DMS79 treated with DMSO at 0.1 percent for 48 hours (cell line): ENCODE data around the gene GPR160.

Source experiments
- DNase-seq: peaks from one replicate; lab custom pipeline; 2025; lab: John Stamatoyannopoulos, UW

The GPR160 gene, protein sequence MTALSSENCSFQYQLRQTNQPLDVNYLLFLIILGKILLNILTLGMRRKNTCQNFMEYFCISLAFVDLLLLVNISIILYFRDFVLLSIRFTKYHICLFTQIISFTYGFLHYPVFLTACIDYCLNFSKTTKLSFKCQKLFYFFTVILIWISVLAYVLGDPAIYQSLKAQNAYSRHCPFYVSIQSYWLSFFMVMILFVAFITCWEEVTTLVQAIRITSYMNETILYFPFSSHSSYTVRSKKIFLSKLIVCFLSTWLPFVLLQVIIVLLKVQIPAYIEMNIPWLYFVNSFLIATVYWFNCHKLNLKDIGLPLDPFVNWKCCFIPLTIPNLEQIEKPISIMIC

DNA sequence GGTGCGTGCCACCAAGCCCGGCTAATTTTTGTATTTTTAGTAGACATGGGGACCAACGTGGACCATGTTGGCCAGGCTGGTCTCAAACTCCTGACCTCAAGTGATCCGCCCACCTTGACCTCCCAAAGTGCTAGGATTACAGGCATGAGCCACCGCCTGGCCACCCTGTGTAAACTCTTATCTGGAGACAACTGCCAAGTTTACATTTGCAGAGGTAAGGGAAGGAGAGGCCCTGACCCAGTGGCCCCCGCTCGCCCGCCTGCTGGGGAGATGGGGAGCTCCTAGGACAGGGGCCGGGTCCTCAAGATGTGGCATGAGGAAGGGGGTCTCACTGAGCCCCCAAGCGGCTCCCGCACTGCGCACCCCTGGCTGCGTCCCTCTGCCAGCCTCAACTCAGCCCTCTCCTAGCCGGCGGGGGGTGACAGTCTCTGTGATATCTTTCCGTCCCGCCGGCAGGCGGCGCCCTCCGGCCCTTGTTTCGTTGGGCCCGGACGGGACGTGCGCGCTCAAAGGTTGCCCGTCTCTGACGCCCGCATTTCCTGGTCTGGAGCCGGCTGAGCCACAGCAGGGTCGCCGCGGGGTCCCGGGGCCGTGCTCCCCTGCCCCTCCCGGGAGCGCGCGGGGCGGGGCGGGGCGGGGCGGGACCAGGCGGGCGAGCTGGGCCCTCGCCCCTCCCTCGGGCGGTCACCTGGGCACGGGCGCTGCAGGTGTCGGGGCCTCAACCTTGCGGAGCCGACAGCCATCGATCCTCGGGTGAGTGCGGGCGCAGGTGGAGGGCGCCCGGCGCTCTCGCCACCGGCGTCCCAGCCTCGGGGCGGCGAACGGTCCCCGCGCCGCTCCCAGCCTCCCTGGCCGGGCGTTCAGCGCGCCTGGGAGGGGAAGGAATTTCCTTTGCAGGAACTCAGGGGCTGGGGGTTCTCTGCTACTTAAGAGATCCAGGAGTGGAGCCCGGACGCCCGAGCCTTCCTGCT is at the start of gene GPR160:
Gene GPR160 (plus strand): TSS at position 533 of the 971 bp plus-strand sequence. CDS start 45,978 bp downstream, outside the sequence.
- DNase-seq = peak; percentile 66

DNA sequence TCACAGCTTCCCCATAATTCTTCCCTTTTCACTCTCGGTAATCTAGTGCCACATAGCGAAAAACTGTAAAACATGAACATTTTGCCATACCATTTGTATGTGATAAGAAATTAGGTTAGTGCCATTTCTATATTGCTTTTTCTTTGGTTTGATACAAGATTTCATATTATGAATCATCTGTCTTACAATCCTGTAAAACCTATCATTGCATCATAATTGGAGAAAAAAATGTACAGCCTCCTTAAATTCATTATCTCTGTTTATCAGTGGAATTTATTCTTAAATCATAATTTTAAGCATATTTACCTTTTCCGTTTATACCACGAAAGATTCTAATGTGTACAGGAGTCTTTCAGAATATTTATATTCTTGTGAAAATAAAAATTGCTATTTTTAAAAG is 47.4 kb upstream of the GPR160 start:
- no peak for DNase-seq

DNA sequence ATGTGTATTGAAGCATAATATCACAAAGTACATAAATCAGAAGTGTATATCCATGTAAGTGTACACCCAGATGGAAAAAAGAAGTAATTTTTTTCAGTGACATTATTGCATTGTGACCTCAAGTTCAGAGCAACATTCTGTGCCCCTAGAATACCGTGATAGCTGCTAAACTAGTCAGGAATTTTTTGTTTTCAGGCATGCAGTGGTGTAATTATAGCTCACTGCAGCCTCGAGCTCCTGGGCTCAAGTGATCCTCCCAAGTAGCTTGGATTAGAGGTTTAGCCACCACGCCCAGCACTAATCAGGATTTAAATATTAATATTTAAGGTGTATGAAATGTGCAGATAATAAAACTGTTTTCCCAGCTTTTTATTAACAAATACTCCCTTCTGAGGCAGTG is 45.6 kb upstream of the GPR160 start:
- no peak for DNase-seq

DNA sequence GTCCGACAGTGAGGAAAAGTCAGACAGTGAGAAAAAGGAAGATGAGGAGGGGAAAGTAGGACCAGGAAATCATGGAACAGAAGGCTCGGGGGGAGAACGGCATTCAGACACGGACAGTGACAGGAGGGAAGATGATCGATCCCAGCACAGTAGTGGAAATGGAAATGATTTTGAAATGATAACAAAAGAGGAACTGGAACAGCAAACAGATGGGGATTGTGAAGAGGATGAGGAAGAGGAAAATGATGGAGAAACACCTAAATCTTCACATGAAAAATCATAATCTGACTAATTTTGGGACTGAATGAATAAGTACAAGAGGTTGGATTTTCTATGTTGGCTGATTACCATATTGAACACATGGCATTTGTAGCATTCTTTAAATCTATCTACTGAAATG is 45.0 kb upstream of the GPR160 start:
- DNase-seq = no peak

DNA sequence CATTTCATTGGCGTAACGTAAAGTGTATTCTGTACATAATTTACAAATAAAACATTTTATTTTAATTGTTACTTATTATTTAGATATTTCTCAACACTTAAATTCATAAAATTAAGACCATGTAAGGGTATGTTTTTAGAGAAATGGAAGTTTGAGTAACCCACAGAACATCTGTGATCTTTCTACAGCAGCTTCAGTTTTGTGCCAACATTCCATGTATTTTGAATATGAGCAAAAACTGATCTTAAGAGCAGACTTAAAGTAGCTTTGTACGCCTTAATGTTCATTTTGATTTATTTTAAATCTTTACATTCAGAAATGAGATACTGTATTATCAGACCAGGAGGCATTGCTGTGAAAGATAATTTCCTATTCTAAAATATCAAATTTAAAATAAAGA is 44.0 kb upstream of the GPR160 start:
- no peak for DNase-seq

DNA sequence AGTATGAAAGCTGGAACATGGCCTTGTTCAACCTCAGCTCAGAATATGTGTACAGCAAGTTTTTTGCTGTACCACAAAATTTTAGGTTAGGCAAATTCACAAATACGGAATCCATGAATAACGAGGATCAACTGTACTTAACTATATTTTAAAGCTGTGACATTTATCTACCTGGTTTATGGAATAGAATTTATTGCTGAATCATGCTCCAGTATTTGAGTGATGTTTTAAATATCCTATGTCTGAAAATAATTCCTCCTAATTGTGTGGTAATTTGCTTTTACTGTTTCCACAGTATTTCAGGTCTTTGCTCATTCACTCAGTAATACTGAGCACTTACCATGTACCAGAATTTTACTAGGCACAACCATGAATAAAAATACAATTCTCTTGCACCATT is 41.7 kb upstream of the GPR160 start:
- DNase-seq = no peak

DNA sequence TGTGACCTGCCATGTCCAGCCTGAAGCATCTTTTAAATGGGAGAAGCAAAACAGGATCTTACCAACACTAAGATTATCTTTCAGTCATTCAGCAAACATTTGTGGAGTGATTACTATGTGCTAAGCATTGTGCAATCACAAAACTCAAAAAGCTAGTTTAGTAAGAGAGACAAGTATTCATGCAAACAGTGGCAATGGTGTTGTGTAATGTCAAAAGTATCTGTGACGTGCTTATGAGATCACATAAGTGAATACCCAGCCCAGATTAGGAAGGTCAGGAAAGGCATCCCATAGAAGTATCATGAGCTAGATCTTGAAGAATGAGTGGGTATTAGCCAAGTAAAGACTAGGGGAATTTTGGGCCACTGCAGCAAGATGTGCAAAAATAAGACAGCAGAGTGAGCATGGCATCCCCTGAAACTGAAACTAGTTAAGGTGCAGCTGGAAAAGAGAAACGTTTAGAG is 39.1 kb upstream of the GPR160 start:
- DNase-seq = no peak

DNA sequence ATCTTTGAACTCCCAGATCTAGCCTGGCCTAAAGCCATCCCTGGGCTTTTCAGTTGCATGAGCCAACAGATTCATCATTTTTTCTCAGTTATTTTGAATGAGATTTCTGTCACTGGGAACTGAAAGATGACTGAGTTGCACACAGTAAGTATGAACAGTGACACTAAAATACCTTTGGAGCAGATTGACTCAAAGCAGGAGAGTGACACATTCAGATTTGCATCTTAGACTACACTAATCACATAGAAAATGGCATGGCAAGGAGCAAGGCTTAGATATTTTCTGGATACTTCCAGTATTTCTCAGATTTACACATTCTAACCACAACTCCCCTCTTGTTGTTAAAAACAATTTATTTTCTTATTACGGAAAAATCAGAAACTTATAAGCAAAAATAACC is 38.4 kb upstream of the GPR160 start:
- no peak for DNase-seq

DNA sequence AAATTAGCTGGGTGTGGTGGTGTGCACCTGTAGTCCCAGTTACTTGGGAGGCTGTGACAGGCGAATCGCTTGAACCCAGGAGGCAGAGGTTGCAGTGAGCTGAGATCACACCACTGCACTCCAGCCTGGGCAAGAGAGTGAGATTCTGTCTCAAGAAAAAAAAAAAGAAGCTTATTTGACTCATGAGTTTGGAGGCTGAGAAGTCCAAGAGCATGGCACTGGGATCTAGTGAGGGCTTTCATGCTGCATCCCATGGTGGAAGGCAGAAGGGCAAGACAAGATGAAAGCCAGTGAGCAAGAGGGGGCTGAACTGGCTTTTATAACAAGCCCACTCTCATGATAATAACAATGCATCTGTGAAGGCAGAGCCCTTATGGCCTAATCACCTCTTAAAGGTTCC is 37.7 kb upstream of the GPR160 start:
- no peak for DNase-seq

DNA sequence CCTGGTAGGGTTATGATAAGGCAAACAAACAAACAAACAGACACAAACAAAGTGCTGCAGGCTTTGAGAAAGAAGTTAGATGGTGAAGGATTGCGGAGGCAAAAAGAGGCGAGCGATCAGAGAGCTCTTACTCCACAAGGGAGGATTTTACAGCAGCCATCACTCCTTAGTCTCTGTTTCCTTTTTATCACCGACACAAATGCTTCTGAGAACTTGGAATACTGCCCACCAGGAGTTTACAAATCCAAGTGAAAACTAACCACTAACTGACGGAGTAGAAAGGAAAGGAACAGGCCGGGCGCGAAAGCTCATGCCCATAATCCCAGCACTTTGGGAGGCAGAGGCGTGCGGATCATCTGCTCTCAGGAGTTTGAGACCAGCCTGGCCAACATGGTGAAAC is 35.6 kb upstream of the GPR160 start:
- no peak for DNase-seq

DNA sequence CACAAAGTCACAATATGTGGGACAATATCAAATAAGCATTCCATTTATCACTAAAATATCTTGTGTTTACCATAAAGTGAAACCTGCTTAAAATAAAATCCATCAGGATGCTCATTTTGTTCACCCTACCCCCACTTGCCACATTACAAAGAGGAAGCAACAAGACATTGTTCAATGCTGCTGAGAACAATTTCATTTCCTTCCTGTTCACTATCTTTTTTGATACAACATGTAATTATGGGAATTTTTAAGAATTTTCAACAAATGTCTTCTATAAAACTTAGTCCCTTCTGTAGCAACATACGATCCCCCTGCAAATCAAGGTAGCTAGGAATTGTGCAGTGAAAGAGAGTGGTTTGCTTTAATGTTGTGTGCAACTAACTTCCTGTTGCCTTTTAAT is 34.9 kb upstream of the GPR160 start:
- DNase-seq = no peak

DNA sequence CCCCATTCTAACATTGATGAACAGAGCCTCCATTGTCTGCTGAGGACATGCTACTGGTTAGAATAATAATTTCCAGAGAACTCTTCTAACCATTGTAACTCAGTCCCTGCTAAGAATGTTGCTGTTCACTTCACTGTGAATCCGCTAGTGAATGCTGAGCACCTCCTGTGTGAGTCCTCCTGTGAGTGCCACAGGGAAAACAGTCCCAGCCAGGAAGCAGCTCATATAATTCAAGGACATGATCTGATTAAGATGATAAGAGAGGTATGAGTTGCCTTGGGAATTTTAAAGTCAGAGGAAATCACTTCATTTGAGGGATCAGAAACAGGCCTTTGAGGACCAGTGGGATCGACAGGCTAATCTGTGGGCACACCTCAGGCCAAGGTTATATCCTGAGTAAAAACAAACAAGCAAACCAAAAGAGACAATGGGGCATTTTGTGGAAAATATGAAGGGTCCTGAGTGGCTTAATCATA is 33.9 kb upstream of the GPR160 start:
- DNase-seq = no peak

DNA sequence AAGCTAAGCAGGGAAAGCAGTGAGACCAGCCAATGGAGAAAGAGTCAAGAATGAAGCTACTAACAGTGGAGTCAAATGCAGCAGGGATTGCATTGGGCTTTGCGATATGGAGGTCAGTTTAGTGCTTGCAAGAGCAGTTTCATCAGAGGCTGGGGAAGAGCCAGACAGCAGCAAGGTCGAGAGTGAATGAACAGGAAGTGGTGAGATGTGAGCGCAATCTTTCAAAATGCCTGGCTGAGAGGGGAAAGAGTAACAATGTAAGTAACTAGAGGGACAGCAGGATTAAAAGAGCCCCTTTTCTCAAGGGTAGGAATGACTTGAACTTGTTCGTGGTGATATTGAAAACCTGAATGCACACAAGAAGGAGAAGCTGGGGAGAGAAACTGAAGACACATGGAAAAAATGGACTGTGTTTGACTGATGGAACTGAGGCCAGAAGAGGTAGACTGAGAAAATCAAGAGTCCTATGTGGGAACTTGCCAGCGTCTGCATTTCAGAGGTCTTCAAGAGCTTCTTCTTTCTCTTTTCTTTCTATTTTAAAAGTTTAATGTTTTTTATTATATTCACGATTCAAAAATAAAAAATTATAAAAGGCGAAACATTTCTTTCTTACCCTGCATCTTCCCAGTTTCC is 30.6 kb upstream of the GPR160 start:
- DNase-seq = no peak

DNA sequence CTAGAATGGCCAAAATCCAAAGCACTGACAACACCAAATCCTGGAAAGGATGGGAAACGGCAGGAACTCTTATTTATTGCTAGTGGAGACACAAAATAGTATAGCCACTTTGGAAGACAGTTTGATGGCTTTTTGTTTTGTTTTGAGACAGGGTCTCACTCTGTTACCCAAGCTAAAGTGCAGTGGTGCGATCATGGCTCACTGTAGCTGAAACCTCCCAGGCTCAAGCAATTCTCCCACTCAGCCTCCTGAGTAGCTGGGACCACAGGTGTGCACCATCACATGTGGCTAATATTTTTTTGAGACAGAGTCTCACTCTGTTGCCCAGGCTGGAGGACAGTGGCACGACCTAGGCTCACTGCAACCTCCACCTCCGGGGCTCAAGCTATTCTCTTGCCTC is 27.3 kb upstream of the GPR160 start:
- no peak for DNase-seq

DNA sequence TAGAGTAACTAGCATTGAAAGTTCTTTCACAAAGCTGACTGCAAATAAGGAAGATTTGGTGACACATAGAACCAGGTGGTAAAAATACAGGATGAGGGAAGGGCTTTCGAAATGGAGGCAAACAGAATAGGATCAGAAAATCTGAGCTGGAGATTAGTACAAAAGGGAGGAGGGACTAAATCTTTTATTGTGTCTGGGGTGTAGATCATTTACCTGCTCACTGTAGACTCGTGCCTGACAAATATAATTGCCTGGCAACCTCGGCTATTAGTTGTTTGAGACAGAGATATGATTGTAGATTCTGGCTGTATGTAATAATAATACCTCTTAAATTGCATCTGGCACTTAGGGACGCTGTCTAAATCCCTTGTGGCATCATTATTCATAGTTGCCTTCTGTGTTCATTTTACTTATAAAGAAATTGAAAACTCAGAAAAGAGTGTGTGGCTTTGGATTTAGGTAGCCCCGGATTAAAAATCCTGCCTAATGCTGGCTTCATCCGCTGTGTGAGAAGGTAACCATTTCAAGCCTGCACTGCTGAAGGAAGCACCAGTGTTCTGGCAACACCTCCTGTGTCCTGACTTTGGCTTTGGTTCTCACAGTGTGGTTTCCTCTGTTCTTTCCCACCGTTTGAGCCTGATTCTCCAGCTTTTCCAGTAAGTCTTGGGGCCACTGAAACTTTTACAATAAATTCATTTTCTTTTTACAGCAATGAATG is 25.0 kb upstream of the GPR160 start:
- DNase-seq = peak; percentile 12

DNA sequence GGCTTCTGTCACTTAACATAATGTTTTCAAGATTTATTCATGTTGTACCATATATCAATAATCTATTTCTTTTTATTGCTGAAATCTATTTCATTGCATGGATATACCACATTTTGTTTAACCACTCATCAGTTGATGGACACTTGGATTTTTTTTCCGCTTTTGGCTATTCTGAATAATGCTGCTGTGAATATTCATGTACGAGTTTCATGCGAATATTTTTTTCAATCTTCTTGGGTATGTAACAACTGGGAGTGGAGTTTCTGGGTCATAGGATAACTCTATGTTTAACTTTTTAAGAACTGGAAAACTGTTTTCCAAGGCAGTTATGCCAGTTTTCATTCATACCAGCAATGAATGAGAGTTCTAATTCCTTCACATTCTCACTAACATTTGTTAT is 21.7 kb upstream of the GPR160 start:
- no peak for DNase-seq

DNA sequence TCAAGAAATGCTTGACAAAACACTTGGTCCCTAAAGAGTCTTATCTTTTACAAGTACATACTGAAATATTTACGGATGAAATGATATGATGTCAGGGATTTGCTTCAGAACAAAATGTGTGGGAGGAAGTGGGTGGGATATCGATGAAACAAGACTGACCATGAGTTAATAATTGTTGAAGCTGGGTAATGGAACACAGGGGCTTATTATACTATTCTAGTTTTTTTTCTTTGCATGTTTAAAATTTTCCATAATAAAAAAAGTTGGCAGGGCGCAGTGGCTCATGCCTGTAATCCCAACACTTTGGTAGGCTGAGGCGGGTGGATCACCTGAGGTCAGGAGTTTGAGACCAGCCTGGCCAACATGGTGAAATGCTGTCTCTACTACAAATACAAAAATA is 18.5 kb upstream of the GPR160 start:
- DNase-seq = peak; percentile 82

DNA sequence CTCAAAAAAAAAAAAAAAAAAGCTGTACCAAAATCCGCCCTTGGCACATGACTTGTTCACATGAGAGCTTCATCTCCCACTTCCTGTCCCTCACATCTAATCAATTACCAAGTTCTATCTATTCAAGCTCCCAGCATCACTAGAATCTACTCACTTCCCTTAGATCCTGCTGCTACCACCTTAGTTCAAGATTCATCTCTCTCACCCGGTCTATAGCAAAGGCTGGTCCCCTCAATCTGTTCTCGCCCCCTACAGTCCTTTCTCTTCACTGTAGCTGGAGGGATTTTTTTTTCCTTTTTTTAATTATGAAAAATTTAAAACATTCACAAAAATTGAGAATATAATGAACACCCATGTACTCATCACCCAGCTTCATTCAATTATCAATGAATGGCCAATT is 16.7 kb upstream of the GPR160 start:
- DNase-seq = no peak

DNA sequence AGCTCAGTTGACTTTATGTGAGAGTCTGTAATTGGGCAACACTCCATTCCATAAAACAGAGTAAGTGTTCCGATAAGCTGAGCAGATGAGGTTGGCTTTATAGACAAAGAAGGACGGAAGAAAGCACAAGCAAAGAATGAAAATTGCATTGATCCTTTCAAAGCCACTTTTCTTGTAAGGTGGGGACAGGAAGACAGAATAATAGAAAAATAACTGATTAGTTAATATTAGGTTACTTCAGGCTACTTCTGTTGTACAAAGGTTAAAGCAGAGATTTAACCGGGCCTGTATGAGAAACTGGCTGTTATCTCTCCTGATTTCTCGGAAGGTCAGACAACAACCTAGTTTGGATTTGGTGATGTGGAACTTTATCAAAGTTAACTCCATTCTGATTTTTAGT is 15.5 kb upstream of the GPR160 start:
- DNase-seq = no peak

DNA sequence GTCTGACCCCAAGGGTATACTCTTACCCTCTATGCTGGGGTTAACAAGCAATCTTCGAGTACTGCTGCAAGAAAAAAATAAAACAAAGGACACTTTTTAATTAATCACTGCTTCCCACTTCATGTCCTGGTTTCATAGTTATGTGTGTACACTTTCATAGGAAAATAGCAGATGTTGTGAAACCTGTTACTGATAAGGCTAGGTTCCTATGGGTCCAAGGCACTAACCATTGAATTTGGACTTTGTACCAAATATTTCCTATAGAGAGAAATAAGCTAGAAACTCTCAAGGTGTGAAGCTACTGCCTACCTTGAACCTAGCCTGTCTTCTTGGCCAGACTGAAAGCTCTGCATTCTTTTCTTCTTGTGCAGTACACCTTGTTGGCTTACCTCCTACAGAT is 14.6 kb upstream of the GPR160 start:
- no peak for DNase-seq

DNA sequence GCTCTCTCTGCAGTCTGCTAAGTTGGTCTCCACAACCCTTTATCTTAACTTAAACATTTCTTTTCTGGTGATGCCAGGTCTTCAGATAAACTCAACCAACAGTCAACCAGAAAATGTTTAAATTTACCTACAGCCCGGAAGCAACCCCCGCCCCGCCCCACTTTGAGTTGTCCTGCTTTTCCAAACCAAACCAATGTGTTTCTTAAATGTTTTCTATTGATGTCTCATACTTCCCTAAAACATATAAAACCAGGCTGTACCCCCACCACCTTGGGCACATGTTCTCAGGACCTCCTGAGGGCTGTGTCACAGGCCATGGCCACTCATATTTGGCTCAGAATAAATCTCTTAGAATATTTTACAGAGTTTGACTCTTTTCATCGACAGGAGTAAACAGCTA is 13.2 kb upstream of the GPR160 start:
- DNase-seq = no peak
